Vagina (tissue), 2 donors: ENCODE measurements around the gene ATP2C2. TPM values are rescaled to one million over a fixed set of nuclear protein-coding genes. Genes with fewer than 3 reads are reported as not detected.

Source experiments
- DNase-seq, 2 donors: peaks; one replicate each; pipeline ENCODE4 v3.0.0-alpha.2; 2017; ENCODE audit errors: extremely low spot score in 2 of 2
- H3K27ac ChIP-seq: fragments of 200-600 bp; sonication (generic); one replicate; pipeline ENCODE4 v1.5.1; 2019
- H3K27me3 ChIP-seq: fragments of 200-600 bp; sonication (generic); one replicate; pipeline ENCODE4 v1.5.1; 2019
- H3K36me3 ChIP-seq, 2 donors: fragments of 200-600 bp; sonication (generic); one replicate each; pipeline ENCODE4 v1.5.1; 2017 to 2019
- H3K4me1 ChIP-seq: fragments of 200-600 bp; sonication (generic); one replicate; pipeline ENCODE4 v1.5.1; 2019
- H3K4me3 ChIP-seq, 2 donors: fragments of 200-600 bp; sonication (generic); 1 replicate in 1 of 2; 2 replicates in 1 of 2; pipeline ENCODE4 v1.5.1; 2016 to 2019
- H3K9me3 ChIP-seq: fragments of 200-600 bp; sonication (generic); one replicate; pipeline ENCODE4 v1.5.1; 2019
- POLR2A ChIP-seq, 2 donors: fragments of 450-650 bp; IDR thresholded peaks; one replicate each; pipeline ENCODE4 v1.6.1; 2017; ENCODE audit warnings: antibody characterized with exemption in 2 of 2, mild to moderate bottlenecking in 2 of 2, moderate library complexity in 2 of 2
- POLR2AphosphoS5 ChIP-seq, 2 donors: sonication (generic); formaldehyde crosslinking; IDR thresholded peaks; one replicate each; pipeline ENCODE4 v1.9.0; 2017; ENCODE audit warnings: antibody characterized with exemption in 2 of 2, mild to moderate bottlenecking in 2 of 2, low read depth in 1 of 2; ENCODE audit not compliant: insufficient read depth in 1 of 2
- intact Hi-C: fragments of 100-400 bp; cut with DNase I; formaldehyde crosslinking; loops from one replicate; pipeline ENCODE4 v1.15.1; 2023
- total RNA-seq: library from RNA; depleted of rRNA; stranded (reverse); fragments of >200 nt; gene quantifications from one replicate; pipeline ENCODE4 v1.2.3, GENCODE V29; 2016
- TF ChIP-seq, protein P1 (sequence below), 3 experiments: fragments of 450-650 bp in 2 of 3; fragments of 200-600 bp in 1 of 3; sonication (generic) in 1 of 3; IDR thresholded peaks; one replicate each; pipeline ENCODE4 v1.5.1; 2017 to 2019; ENCODE audit warnings: antibody characterized with exemption in 3 of 3, mild to moderate bottlenecking in 2 of 3, moderate library complexity in 2 of 3

Gene ATP2C2
- total RNA-seq, 1 donor from 2014 or later, result 35.1 TPM

DNA sequence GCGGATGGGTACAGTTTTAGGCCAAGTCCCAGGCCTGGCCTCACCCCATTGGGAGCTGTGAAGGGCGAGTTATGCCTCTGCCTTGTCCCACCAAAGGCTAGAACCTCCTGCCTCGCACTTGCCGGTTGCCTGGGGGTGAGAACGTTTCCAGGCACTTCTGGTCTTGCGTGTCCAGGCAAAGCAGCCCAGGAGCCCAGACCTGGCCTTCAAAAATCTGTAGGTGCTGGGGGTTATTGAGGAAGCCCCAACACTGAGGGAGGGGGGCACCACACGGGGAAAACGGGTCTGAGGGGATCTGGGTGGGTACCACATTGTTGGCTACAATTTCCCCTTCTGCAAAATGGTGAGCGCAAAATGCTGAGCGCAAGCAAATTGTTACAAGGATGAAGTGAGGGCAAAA, 12.2 kb upstream of the ATP2C2 start:
- Histone ChIP-seq H3K36me3 (no peaks in the 10 kb centered on the region), H3K4me1 (peaks cover 9% of the 10 kb centered on the region), H3K4me3 (no peak overlapping the region), H3K9me3 (no peaks in the 10 kb centered on the region), H3K27me3 (no peaks in the 10 kb centered on the region), H3K27ac (no peak overlapping the region)
- TF ChIP-seq, protein P1, sequence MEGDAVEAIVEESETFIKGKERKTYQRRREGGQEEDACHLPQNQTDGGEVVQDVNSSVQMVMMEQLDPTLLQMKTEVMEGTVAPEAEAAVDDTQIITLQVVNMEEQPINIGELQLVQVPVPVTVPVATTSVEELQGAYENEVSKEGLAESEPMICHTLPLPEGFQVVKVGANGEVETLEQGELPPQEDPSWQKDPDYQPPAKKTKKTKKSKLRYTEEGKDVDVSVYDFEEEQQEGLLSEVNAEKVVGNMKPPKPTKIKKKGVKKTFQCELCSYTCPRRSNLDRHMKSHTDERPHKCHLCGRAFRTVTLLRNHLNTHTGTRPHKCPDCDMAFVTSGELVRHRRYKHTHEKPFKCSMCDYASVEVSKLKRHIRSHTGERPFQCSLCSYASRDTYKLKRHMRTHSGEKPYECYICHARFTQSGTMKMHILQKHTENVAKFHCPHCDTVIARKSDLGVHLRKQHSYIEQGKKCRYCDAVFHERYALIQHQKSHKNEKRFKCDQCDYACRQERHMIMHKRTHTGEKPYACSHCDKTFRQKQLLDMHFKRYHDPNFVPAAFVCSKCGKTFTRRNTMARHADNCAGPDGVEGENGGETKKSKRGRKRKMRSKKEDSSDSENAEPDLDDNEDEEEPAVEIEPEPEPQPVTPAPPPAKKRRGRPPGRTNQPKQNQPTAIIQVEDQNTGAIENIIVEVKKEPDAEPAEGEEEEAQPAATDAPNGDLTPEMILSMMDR (IDR thresholded peaks at IDR 0.05), result no peak
- no peak for TF ChIP-seq POLR2AphosphoS5 (IDR thresholded peaks at IDR 0.05; ENCODE audit: insufficient read depth in 1 of 2, low read depth in 1 of 2)
- no peak for TF ChIP-seq POLR2A (IDR thresholded peaks at IDR 0.05)
- intact Hi-C loops, result no loop called here
- DNase-seq, result no peak

DNA sequence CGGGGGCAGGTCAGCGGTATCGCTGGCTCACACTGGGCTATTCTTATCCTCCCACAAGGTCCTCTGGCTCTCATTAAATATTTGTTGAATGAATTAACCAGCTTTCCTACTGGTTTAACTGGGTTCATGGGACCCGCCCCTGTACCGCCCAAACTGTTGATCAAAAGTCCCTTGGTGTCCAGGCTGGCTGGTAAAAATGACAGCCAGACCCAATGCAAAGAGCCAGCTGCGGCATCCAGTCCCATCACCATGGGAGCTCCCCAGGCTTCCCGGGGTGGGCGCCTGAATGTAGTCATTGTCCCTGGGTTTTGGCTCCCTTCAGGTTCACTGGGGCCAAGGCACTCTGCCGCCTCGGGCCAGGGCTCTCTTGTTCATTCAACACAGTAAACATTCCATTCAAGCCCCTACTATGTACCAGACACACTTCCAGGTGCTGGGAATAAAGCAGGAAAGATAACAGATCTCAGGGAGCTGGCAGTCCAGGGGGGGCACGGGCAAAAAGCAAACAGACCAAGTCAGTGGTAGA, 11.7 kb upstream of the ATP2C2 start:
- intact Hi-C loops, result no loop called here
- no peak for DNase-seq
- Histone ChIP-seq H3K4me3 (no peak overlapping the region), H3K9me3 (no peaks in the 10 kb centered on the region), H3K27me3 (no peaks in the 10 kb centered on the region), H3K36me3 (no peaks in the 10 kb centered on the region), H3K4me1 (peaks cover 9% of the 10 kb centered on the region), H3K27ac (no peak overlapping the region)
- TF ChIP-seq, protein P1 (IDR thresholded peaks at IDR 0.05), result no peak

DNA sequence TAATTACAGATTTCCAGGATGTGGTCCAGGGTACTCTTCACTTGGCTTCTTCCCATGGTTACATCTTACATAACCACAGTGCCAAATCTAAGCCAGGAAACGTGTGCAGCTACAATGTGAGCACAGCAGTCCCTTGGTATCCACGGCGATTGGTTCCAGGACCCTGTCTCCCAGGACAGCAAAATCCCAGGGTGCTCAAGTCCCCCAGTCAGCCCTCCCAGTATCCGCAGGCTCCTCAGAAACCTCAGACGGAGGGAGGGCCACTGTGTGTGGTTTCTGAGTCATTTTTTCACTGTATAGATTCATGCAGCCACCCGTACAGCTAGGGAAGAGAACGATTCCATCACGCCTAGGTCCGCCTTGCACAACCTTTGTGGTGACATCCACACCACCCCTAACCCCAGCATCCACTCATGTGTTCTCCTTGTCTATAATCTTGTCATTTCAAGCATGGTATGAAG, 11.1 kb upstream of the ATP2C2 start:
- Histone ChIP-seq H3K9me3 (no peaks in the 10 kb centered on the region), H3K4me1 (peaks cover 9% of the 10 kb centered on the region), H3K36me3 (no peaks in the 10 kb centered on the region), H3K27me3 (no peaks in the 10 kb centered on the region), H3K4me3 (no peak overlapping the region), H3K27ac (no peak overlapping the region)
- DNase-seq, result no peak
- TF ChIP-seq, protein P1 (IDR thresholded peaks at IDR 0.05), result no peak
- no peak for TF ChIP-seq POLR2AphosphoS5 (IDR thresholded peaks at IDR 0.05; ENCODE audit: insufficient read depth in 1 of 2, low read depth in 1 of 2)
- TF ChIP-seq POLR2A (IDR thresholded peaks at IDR 0.05), result no peak
- intact Hi-C loops, result no loop called here

DNA sequence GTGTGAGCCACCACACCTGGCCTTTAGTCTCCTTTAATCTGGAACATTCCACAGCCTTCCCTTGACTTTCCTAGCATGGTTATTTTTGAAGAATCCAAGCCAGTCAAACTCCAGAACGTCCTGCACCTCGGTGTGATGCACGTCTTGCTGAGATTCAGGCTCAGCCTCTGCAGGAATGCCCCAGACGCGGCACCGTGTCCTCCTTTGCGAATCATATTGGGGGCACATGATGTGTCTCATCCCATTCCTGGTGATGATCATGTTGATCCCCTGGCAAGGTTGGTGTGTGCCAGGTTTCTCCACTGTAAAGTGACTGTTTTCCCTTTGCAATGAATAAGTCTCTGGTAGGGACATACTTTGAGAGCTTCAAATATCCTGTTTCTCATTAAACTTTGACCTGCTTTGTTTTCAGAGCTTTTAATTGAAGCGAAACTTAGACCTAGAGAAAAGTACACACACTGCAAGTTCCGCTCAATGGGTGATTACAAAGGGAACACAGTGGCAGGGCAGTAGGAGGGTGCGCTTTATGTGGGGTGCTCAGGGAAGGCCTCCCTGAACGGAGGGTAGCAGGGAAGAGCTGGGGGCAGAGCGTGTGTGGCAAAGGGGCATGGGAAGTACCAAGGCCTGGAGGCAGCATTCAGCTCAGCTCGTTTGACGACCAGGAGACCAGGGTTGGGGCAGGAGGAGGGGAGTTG, 9.6 kb upstream of the ATP2C2 start:
- no peaks in the 10 kb centered on the region for H3K9me3 ChIP-seq
- intact Hi-C loops, result no loop called here
- H3K4me1 ChIP-seq, result peaks cover 9% of the 10 kb centered on the region

DNA sequence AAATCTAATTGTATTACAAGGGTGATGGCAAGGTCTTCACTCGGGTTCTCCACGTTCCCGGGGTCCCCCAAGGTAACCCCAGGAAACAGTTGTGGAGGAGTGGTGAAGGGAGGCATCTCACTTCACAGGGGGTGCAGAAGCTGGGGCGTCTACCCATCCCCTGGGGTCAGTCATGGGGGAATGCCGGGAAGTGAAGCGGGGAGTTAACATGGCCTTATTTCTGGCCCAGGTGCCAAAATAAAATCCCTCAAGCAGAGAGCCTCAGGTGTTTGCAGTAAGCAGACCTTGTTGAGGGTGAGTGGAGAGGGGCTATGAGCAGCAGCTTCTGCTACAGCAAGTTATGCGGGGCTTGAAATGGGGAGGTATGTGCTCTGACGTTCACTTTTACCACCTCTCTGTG, 9.0 kb upstream of the ATP2C2 start:
- intact Hi-C loops, result no loop called here
- Histone ChIP-seq H3K9me3 (no peaks in the 10 kb centered on the region), H3K36me3 (no peaks in the 10 kb centered on the region), H3K27me3 (no peaks in the 10 kb centered on the region), H3K27ac (no peak overlapping the region), H3K4me1 (peaks cover 9% of the 10 kb centered on the region), H3K4me3 (no peak overlapping the region)
- TF ChIP-seq, protein P1 (IDR thresholded peaks at IDR 0.05), result no peak
- TF ChIP-seq POLR2AphosphoS5 (IDR thresholded peaks at IDR 0.05; ENCODE audit: insufficient read depth in 1 of 2, low read depth in 1 of 2), result no peak
- no peak for TF ChIP-seq POLR2A (IDR thresholded peaks at IDR 0.05)
- no peak for DNase-seq

More for the DNA sequence above, 9.6 kb upstream of the ATP2C2 start:
- H3K27me3 ChIP-seq, result no peaks in the 10 kb centered on the region
- TF ChIP-seq POLR2A (IDR thresholded peaks at IDR 0.05) (no peak), POLR2AphosphoS5 (IDR thresholded peaks at IDR 0.05; ENCODE audit: insufficient read depth in 1 of 2, low read depth in 1 of 2) (no peak)
- TF ChIP-seq, protein P1 (IDR thresholded peaks at IDR 0.05), result no peak
- DNase-seq, result no peak
- H3K27ac ChIP-seq, result no peak overlapping the region
- no peak overlapping the region for H3K4me3 ChIP-seq
- no peaks in the 10 kb centered on the region for H3K36me3 ChIP-seq
